ENCODE data around the gene HK1. TPM values are rescaled to one million over a fixed set of nuclear protein-coding genes. Genes with fewer than 3 reads are reported as not detected.

The HK1 gene
- total RNA-seq, 4 donors from 2014 or later: 119 to 142 (median 141) TPM

- peak in 1 of 2 donors; percentile 46 for DNase-seq (ENCODE audit: low spot score in 2 of 2)
- TF ChIP-seq POLR2A (IDR thresholded peaks at IDR 0.05): no peak
- TF ChIP-seq EP300 (IDR thresholded peaks at IDR 0.05): no peak
- no peak for TF ChIP-seq POLR2AphosphoS5 (IDR thresholded peaks at IDR 0.05)
- no peak for TF ChIP-seq CTCF (IDR thresholded peaks at IDR 0.05)
- Histone ChIP-seq H3K27ac (no peak overlapping the region), H3K27me3 (no peaks in the 10 kb centered on the region), H3K9me3 (no peaks in the 10 kb centered on the region), H3K36me3 (no peaks in the 10 kb centered on the region), H3K4me1 (peaks cover 6% of the 10 kb centered on the region), H3K4me3 (no peak overlapping the region)
- no CpG with 5 or more reads among the region's 4 CpGs for WGBS
Measured at GRCh38 chr10:69426376-69426727, 148.1 kb downstream of the HK1 start.

GRCh38 chr10:69428165-69428564, 149.9 kb downstream of the HK1 start:
- no peaks in the 10 kb centered on the region for H3K36me3 ChIP-seq
- H3K27me3 ChIP-seq: no peaks in the 10 kb centered on the region
- H3K4me1 ChIP-seq: peaks cover 6% of the 10 kb centered on the region
- H3K4me3 ChIP-seq: no peak overlapping the region
- no peaks in the 10 kb centered on the region for H3K9me3 ChIP-seq
- WGBS: 81% methylated on average over 8 of the region's 8 CpGs
- TF ChIP-seq POLR2A (IDR thresholded peaks at IDR 0.05): no peak
- no peak for TF ChIP-seq CTCF (IDR thresholded peaks at IDR 0.05)
- no peak for TF ChIP-seq EP300 (IDR thresholded peaks at IDR 0.05)
- TF ChIP-seq POLR2AphosphoS5 (IDR thresholded peaks at IDR 0.05): no peak
- DNase-seq (ENCODE audit: low spot score in 2 of 2): peak in 1 of 2 donors; percentile 25
- H3K27ac ChIP-seq: no peak overlapping the region

GRCh38 chr10:69434169-69434568, 155.9 kb downstream of the HK1 start:
- Histone ChIP-seq H3K27ac (no peak overlapping the region), H3K4me1 (peaks cover 16% of the 10 kb centered on the region), H3K27me3 (no peaks in the 10 kb centered on the region), H3K36me3 (no peaks in the 10 kb centered on the region), H3K4me3 (no peak overlapping the region), H3K9me3 (no peaks in the 10 kb centered on the region)
- TF ChIP-seq CTCF (IDR thresholded peaks at IDR 0.05): no peak
- TF ChIP-seq POLR2AphosphoS5 (IDR thresholded peaks at IDR 0.05): no peak
- no peak for DNase-seq (ENCODE audit: low spot score in 2 of 2)
- WGBS: 78% methylated on average over 2 of the region's 2 CpGs

- DNase-seq (ENCODE audit: low spot score in 2 of 2): no peak
- peaks cover 23% of the 10 kb centered on the region for H3K4me1 ChIP-seq
- no peaks in the 10 kb centered on the region for H3K36me3 ChIP-seq
- no peaks in the 10 kb centered on the region for H3K9me3 ChIP-seq
- 97% methylated on average over 11 of the region's 11 CpGs for WGBS
- H3K27ac ChIP-seq: no peak overlapping the region
- no peak overlapping the region for H3K4me3 ChIP-seq
- TF ChIP-seq POLR2A (IDR thresholded peaks at IDR 0.05): no peak
- no peak for TF ChIP-seq EP300 (IDR thresholded peaks at IDR 0.05)
- no peak for TF ChIP-seq POLR2AphosphoS5 (IDR thresholded peaks at IDR 0.05)
- no peak for TF ChIP-seq CTCF (IDR thresholded peaks at IDR 0.05)
- no peaks in the 10 kb centered on the region for H3K27me3 ChIP-seq
Measured at GRCh38 chr10:69434926-69435325, 156.6 kb downstream of the HK1 start.

- Histone ChIP-seq H3K27me3 (no peaks in the 10 kb centered on the region), H3K4me3 (no peak overlapping the region), H3K4me1 (peaks cover 29% of the 10 kb centered on the region), H3K27ac (no peak overlapping the region), H3K9me3 (no peaks in the 10 kb centered on the region), H3K36me3 (no peaks in the 10 kb centered on the region)
- DNase-seq (ENCODE audit: low spot score in 2 of 2): no peak
- WGBS: 91% methylated on average over 11 of the region's 14 CpGs
- no peak for TF ChIP-seq EP300 (IDR thresholded peaks at IDR 0.05)
- TF ChIP-seq POLR2A (IDR thresholded peaks at IDR 0.05): no peak
- no peak for TF ChIP-seq POLR2AphosphoS5 (IDR thresholded peaks at IDR 0.05)
- TF ChIP-seq CTCF (IDR thresholded peaks at IDR 0.05): no peak
Measured at GRCh38 chr10:69435966-69436520, 157.7 kb downstream of the HK1 start.

Data from suprapubic skin (tissue), 4 donors.